MM.1S (cell line): ENCODE measurements around the gene CCDC181.

Experiments
- DNase-seq: peaks from one replicate; pipeline ENCODE4 v3.0.0-alpha.2; 2015
- H2AFZ ChIP-seq: fragments of 300-600 bp; sonication (generic); 2 replicates; pipeline ENCODE4 v1.6.0; 2016; ENCODE audit warnings: antibody characterized with exemption, low read length
- H3F3A ChIP-seq: fragments of 300-600 bp; sonication (generic); 2 replicates; pipeline ENCODE4 v1.6.1; 2016; ENCODE audit warnings: mild to moderate bottlenecking, antibody characterized with exemption, low read length, moderate library complexity, mixed read lengths; ENCODE audit not compliant: insufficient read depth
- H3K27ac ChIP-seq: fragments of 300-600 bp; sonication (generic); 2 replicates; pipeline ENCODE4 v1.5.1; 2016; ENCODE audit warnings: mild to moderate bottlenecking, low read length
- H3K27me3 ChIP-seq: fragments of 300-600 bp; sonication (generic); replicated peaks from 2 replicates; pipeline ENCODE4 v1.6.0; 2016; ENCODE audit warnings: low read length; ENCODE audit not compliant: insufficient read depth
- H3K36me3 ChIP-seq: fragments of 300-600 bp; sonication (generic); replicated peaks from 2 replicates; pipeline ENCODE4 v1.6.1; 2016; ENCODE audit warnings: mild to moderate bottlenecking, low read length, mixed read lengths; ENCODE audit not compliant: insufficient read depth
- H3K4me1 ChIP-seq: fragments of 300-600 bp; sonication (generic); 2 replicates; pipeline ENCODE4 v1.6.1; 2016; ENCODE audit warnings: low read length, mixed read lengths
- H3K4me2 ChIP-seq: fragments of 300-600 bp; sonication (generic); 2 replicates; pipeline ENCODE4 v1.6.0; 2016; ENCODE audit warnings: low read depth, low read length
- H3K4me3 ChIP-seq: fragments of 300-600 bp; sonication (generic); 2 replicates; pipeline ENCODE4 v1.5.1; 2016; ENCODE audit warnings: low read length, mixed read lengths
- H3K79me2 ChIP-seq: fragments of 300-600 bp; sonication (generic); 2 replicates; pipeline ENCODE4 v1.6.1; 2016; ENCODE audit warnings: mixed run types, low read length, mixed read lengths
- H3K9ac ChIP-seq: fragments of 300-600 bp; sonication (generic); 2 replicates; pipeline ENCODE4 v1.6.1; 2016; ENCODE audit warnings: low read length, mixed read lengths
- H3K9me2 ChIP-seq: fragments of 300-600 bp; sonication (generic); replicated peaks from 2 replicates; pipeline ENCODE4 v1.6.1; 2016; ENCODE audit warnings: mild to moderate bottlenecking, low read length, mixed read lengths; ENCODE audit not compliant: insufficient read depth
- H3K9me3 ChIP-seq: fragments of 300-600 bp; sonication (generic); replicated peaks from 2 replicates; pipeline ENCODE4 v1.6.1; 2016; ENCODE audit warnings: mild to moderate bottlenecking, low read length, mixed read lengths; ENCODE audit not compliant: insufficient read depth
- H4K20me1 ChIP-seq: fragments of 300-600 bp; sonication (generic); 2 replicates; pipeline ENCODE4 v1.6.1; 2016; ENCODE audit warnings: mild to moderate bottlenecking, low read length, moderate library complexity, mixed read lengths; ENCODE audit not compliant: insufficient read depth
- EZH2 ChIP-seq: fragments of 300-600 bp; sonication (generic); optimal IDR thresholded peaks from 2 replicates; pipeline ENCODE3; 2017; ENCODE audit warnings: low read depth, mild to moderate bottlenecking, antibody characterized with exemption, low read length, mixed read lengths
- EZH2phosphoT487 ChIP-seq: fragments of 300-600 bp; sonication (generic); IDR thresholded peaks from 2 replicates; pipeline ENCODE4 v1.6.1; 2018; ENCODE audit warnings: antibody characterized with exemption, low read length
- TF ChIP-seq, protein P1 (sequence below): fragments of 300-600 bp; sonication (generic); IDR thresholded peaks from 2 replicates; pipeline ENCODE4 v1.5.1; 2016; ENCODE audit warnings: antibody characterized with exemption, low read length, mixed read lengths

CCDC181 gene

DNA sequence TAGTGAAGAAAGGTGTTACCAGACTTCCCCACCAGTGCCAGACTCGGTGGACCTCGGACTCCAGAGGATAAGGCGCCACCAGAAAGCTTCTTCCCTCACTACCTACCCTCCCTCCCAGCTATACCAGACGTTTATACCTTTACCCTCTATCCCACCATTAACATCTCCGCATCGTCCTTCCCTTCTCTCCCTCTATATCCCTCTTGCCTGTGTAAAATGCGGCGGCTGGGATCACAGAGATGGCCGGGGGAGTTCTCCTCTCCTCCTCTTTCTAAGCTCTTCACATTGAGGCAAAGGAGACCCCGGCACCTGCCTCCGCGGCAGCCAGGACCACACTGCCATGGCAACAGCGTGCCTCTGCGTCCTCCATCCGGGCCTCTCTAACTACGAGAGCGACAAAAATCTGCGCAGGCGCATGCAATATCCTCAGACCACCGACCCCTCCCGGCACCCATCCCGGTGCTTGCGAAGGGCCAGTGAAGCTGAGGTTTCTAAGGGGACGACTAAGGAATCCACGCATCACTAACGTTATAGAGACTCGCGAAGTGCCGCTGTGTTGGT, at the start of gene CCDC181:
Gene CCDC181 (minus strand): TSS at position 394 of the 561 bp plus-strand sequence. CDS start 2,547 bp downstream, outside the sequence.
- H3K4me3 ChIP-seq, result peak within 1 kb of the TSS; percentile 51
- peak; percentile 53 for DNase-seq
- peak within 1 kb of the TSS; percentile 43 for H3K4me2 ChIP-seq

DNA sequence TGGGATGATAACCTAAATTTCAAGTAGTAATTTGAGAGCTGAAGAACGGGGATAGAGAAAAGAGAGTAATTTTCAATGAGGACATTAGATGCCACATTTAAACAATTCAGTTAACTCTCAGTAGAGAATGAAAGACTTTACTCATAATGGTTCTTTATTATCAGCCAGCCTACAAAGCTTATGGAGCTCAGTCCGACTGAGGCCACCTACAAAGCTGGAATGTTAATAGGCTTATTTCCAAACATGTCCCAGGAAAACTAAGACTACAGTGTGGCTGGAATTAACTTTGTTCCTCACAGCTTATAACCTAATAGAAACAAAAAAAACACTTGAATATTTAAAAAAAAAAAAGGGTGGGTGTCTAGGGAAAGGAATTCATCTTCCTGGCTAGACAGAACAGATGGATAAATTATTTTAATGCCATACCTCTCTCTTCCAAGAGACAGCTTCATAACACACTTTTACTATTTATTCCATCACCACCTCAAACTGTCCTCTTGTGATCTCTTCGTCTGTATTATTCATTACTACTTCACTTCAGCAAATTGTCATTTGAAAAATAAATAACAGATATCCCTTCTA, 48.6 kb upstream of the CCDC181 start:
- Histone ChIP-seq H4K20me1 (no peaks in the 10 kb centered on the region), H3K4me3 (no peak overlapping the region), H3K27me3 (no peaks in the 10 kb centered on the region), H3K4me1 (no peaks in the 10 kb centered on the region), H3K4me2 (no peak overlapping the region), H2AFZ (no peak overlapping the region), H3K27ac (no peak overlapping the region), H3K79me2 (peaks cover 13% of the 10 kb centered on the region; the same call in 1 of the 2 replicates), H3K36me3 (no peaks in the 10 kb centered on the region), H3K9ac (no peak overlapping the region), H3K9me2 (no peaks in the 10 kb centered on the region), H3K9me3 (no peaks in the 10 kb centered on the region), H3F3A (no peaks in the 10 kb centered on the region)
- DNase-seq, result no peak
- TF ChIP-seq EZH2phosphoT487, result no peak
- no peak for TF ChIP-seq EZH2
- TF ChIP-seq, protein P1, sequence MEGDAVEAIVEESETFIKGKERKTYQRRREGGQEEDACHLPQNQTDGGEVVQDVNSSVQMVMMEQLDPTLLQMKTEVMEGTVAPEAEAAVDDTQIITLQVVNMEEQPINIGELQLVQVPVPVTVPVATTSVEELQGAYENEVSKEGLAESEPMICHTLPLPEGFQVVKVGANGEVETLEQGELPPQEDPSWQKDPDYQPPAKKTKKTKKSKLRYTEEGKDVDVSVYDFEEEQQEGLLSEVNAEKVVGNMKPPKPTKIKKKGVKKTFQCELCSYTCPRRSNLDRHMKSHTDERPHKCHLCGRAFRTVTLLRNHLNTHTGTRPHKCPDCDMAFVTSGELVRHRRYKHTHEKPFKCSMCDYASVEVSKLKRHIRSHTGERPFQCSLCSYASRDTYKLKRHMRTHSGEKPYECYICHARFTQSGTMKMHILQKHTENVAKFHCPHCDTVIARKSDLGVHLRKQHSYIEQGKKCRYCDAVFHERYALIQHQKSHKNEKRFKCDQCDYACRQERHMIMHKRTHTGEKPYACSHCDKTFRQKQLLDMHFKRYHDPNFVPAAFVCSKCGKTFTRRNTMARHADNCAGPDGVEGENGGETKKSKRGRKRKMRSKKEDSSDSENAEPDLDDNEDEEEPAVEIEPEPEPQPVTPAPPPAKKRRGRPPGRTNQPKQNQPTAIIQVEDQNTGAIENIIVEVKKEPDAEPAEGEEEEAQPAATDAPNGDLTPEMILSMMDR, result no peak

More for the DNA sequence above, at the start of gene CCDC181:
- Histone ChIP-seq H3K9me3 (no peaks in the 10 kb centered on the region), H3K4me1 (no peaks in the 10 kb centered on the region), H3K27me3 (no peaks in the 10 kb centered on the region), H4K20me1 (no peaks in the 10 kb centered on the region), H3K9me2 (no peaks in the 10 kb centered on the region), H3K79me2 (no peaks in the 10 kb centered on the region), H3F3A (no peaks in the 10 kb centered on the region), H3K36me3 (no peaks in the 10 kb centered on the region), H2AFZ (peak within 1 kb of the TSS; percentile 67), H3K27ac (no peak within 1 kb of the TSS), H3K9ac (peak within 1 kb of the TSS; percentile 24; the same call in 1 of the 2 replicates)
- TF ChIP-seq EZH2 (no peak), EZH2phosphoT487 (no peak)
- TF ChIP-seq, protein P1, result no peak

DNA sequence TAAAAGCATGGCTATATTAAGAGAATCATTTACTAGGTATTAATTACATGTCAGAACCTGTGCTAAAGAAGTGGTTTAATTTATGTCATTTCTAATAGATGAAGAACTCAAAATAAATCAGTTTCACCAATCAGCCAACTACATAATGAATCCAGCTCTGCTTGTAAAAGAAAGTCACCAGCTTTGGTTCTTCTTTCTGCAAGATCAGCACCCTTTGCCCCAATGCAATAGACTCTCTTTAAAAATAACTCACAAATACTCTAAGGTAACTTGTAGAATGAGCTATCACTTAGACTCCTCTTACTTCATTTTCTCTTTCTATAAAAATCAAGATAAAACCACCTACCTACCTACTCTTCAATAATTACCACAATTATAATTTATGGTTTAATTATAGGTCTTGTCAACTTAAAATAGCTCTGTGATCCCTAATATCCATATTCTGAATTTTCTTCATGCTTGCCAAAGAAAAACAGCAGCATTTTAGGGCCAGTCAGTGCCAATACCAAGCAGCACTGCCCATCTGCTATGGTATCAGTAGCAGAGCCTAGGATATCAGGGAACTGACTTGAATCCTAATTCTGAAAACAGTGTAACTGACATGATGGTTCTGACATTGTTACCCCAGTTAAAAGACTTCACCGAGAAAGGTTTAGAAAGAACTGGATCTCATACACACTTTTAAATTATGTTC, 47.2 kb upstream of the CCDC181 start:
- TF ChIP-seq, protein P1, result no peak
- no peaks in the 10 kb centered on the region for H3K27me3 ChIP-seq
- no peaks in the 10 kb centered on the region for H3K36me3 ChIP-seq
- peaks cover 8% of the 10 kb centered on the region; the same call in 1 of the 2 replicates for H3K79me2 ChIP-seq
- no peak overlapping the region for H2AFZ ChIP-seq
- H3K9me3 ChIP-seq, result no peaks in the 10 kb centered on the region
- H3F3A ChIP-seq, result no peaks in the 10 kb centered on the region
- H3K4me1 ChIP-seq, result no peaks in the 10 kb centered on the region
- H3K9me2 ChIP-seq, result no peaks in the 10 kb centered on the region
- no peak overlapping the region for H3K4me3 ChIP-seq
- no peak overlapping the region for H3K9ac ChIP-seq
- H3K27ac ChIP-seq, result no peak overlapping the region
- no peaks in the 10 kb centered on the region for H4K20me1 ChIP-seq
- H3K4me2 ChIP-seq, result no peak overlapping the region
- DNase-seq, result no peak
